Measurements from ENCODE around the gene MACIR.

GRCh38 chr5:103270581-103270980 lies 12.0 kb downstream of the MACIR start:
- TF ChIP-seq, protein P1, sequence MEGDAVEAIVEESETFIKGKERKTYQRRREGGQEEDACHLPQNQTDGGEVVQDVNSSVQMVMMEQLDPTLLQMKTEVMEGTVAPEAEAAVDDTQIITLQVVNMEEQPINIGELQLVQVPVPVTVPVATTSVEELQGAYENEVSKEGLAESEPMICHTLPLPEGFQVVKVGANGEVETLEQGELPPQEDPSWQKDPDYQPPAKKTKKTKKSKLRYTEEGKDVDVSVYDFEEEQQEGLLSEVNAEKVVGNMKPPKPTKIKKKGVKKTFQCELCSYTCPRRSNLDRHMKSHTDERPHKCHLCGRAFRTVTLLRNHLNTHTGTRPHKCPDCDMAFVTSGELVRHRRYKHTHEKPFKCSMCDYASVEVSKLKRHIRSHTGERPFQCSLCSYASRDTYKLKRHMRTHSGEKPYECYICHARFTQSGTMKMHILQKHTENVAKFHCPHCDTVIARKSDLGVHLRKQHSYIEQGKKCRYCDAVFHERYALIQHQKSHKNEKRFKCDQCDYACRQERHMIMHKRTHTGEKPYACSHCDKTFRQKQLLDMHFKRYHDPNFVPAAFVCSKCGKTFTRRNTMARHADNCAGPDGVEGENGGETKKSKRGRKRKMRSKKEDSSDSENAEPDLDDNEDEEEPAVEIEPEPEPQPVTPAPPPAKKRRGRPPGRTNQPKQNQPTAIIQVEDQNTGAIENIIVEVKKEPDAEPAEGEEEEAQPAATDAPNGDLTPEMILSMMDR (IDR thresholded peaks at IDR 0.05; ENCODE audit: extremely low read depth in 1 of 2, insufficient read depth in 1 of 2, low read depth in 1 of 2, low read length in 2 of 2), result no peak
- TF ChIP-seq POLR2A (IDR thresholded peaks at IDR 0.05; ENCODE audit: low read depth, low read length), result no peak
- TF ChIP-seq POLR2AphosphoS5 (IDR thresholded peaks at IDR 0.05; ENCODE audit: insufficient read depth, low read depth, low read length), result no peak
- TF ChIP-seq GATA2 (IDR thresholded peaks at IDR 0.05; ENCODE audit: insufficient read depth, insufficient read length, low read depth, low read length), result no peak
- TF ChIP-seq MYC (IDR thresholded peaks at IDR 0.05; ENCODE audit: low read depth, low read length), result no peak
- TF ChIP-seq EZH2 (IDR thresholded peaks at IDR 0.05; ENCODE audit: borderline replicate concordance, low read depth, low read length, severe bottlenecking), result no peak
- TF ChIP-seq MAX (IDR thresholded peaks at IDR 0.05; ENCODE audit: insufficient read depth, insufficient read length), result no peak
- no peak for TF ChIP-seq JUN (IDR thresholded peaks at IDR 0.05; ENCODE audit: borderline replicate concordance, insufficient read depth, insufficient read length, low read depth)
